Measurements from ENCODE around the gene HOATZ.

DNA sequence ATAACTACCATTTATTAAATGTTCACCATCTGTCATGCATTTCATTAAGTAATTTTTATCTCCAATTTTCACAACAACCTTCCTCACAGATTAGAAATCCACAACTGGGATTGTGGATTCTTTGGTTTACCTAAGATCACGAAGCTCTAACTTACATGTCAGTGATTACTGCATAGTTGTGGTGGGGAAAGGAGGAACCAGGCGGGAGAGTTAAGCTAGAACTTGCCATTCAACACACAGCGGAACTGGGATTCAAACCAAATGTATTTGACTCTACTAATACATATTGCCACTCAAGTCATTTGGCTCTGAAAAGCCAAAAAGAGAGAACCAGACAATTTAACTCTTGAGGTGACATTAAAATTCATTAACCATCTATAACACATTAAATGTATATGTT lies 15.5 kb downstream of the HOATZ start:
- TF ChIP-seq, protein P1, sequence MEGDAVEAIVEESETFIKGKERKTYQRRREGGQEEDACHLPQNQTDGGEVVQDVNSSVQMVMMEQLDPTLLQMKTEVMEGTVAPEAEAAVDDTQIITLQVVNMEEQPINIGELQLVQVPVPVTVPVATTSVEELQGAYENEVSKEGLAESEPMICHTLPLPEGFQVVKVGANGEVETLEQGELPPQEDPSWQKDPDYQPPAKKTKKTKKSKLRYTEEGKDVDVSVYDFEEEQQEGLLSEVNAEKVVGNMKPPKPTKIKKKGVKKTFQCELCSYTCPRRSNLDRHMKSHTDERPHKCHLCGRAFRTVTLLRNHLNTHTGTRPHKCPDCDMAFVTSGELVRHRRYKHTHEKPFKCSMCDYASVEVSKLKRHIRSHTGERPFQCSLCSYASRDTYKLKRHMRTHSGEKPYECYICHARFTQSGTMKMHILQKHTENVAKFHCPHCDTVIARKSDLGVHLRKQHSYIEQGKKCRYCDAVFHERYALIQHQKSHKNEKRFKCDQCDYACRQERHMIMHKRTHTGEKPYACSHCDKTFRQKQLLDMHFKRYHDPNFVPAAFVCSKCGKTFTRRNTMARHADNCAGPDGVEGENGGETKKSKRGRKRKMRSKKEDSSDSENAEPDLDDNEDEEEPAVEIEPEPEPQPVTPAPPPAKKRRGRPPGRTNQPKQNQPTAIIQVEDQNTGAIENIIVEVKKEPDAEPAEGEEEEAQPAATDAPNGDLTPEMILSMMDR (IDR thresholded peaks at IDR 0.05), result no peak
- no peak for TF ChIP-seq POLR2A (IDR thresholded peaks at IDR 0.05)

Data from adrenal gland (tissue), 5 donors.